Transverse colon (tissue), 4 donors: ENCODE measurements around the gene PCBP3. TPM values are rescaled to one million over a fixed set of nuclear protein-coding genes. Genes with fewer than 3 reads are reported as not detected.
A peak's percentile ranks its signal among the peaks of the same experiment; 100 is the strongest.

Experiments
- DNase-seq: peaks from one replicate; pipeline ENCODE4 v3.0.0-alpha.2; 2019
- H3K27ac ChIP-seq, 4 donors: fragments of 200-600 bp; sonication (generic); 2 replicates each; pipeline ENCODE4 v1.5.1; 2016 to 2018; ENCODE audit warnings: inconsistent platforms in 4 of 4
- H3K27me3 ChIP-seq: fragments of 200-600 bp; sonication (generic); 2 replicates; pipeline ENCODE4 v1.5.1; 2017; ENCODE audit warnings: inconsistent platforms
- H3K36me3 ChIP-seq, 4 donors: fragments of 200-600 bp; sonication (generic); 2 replicates each; pipeline ENCODE4 v1.5.1; 2017 to 2019; ENCODE audit warnings: inconsistent platforms in 4 of 4
- H3K4me1 ChIP-seq, 4 donors: fragments of 200-600 bp; sonication (generic); 2 replicates each; pipeline ENCODE4 v1.5.1; 2017 to 2020; ENCODE audit warnings: inconsistent platforms in 4 of 4
- H3K4me3 ChIP-seq, 4 donors: fragments of 200-600 bp; sonication (generic); 1 replicate in 1 of 4; 2 replicates in 3 of 4; pipeline versions ENCODE4 v1.5.1 to v1.6.1; 2017 to 2019; ENCODE audit warnings: inconsistent platforms in 4 of 4
- H3K9me3 ChIP-seq, 2 donors: fragments of 200-600 bp; sonication (generic); 2 replicates each; pipeline ENCODE4 v1.5.1; 2017 to 2019; ENCODE audit warnings: inconsistent platforms in 2 of 2
- EP300 ChIP-seq: sonication (generic); formaldehyde crosslinking; IDR thresholded peaks from one replicate; pipeline ENCODE4 v1.6.1; 2017; ENCODE audit warnings: antibody characterized with exemption, low read depth
- POLR2A ChIP-seq: fragments of 450-650 bp; IDR thresholded peaks from one replicate; pipeline ENCODE4 v1.6.1; 2016; ENCODE audit warnings: antibody characterized with exemption, mild to moderate bottlenecking, moderate library complexity
- POLR2AphosphoS5 ChIP-seq, 3 donors: sonication (generic); formaldehyde crosslinking; IDR thresholded peaks; one replicate each; pipeline ENCODE4 v1.6.1; 2016; ENCODE audit warnings: antibody characterized with exemption in 3 of 3
- WGBS, 2 donors: methylation state at CpG; one replicate each; pipeline ENCODE4 v1.1.5; 2018; ENCODE audit warnings: low coverage in 1 of 2; 5-methylcytosine and 5-hydroxymethylcytosine counted together
- in situ Hi-C, 4 donors: fragments of 200-750 bp; cut with MboI; loops; one replicate each; pipeline versions ENCODE4 v1.15.0 to v1.15.1; 2017; ENCODE audit warnings: low sequenced_read_pairs in 3 of 4, low pct_ligation_motif_present in 1 of 4, low pct_unique_long_range_greater_than_20kb in 1 of 4
- intact Hi-C: fragments of 100-400 bp; cut with DNase I; formaldehyde crosslinking; loops from one replicate; pipeline ENCODE4 v1.15.1; 2023; ENCODE audit warnings: low total_unique reads
- total RNA-seq, 4 donors: library from RNA; depleted of rRNA; stranded (reverse); fragments of >200 nt; gene quantifications; one replicate each; pipeline ENCODE4 v1.1.0, GENCODE V29; 2016
- TF ChIP-seq, protein P1 (sequence below), 5 experiments: fragments of 200-600 bp in 3 of 5; fragments of 450-650 bp in 2 of 5; sonication (generic) in 3 of 5; IDR thresholded peaks; 1 replicate in 2 of 5; 2 replicates in 3 of 5; pipeline ENCODE4 v1.5.1; 2016 to 2017; ENCODE audit warnings: antibody characterized with exemption in 5 of 5, inconsistent platforms in 3 of 5, mild to moderate bottlenecking in 2 of 5, moderate library complexity in 1 of 5

PCBP3 gene
- total RNA-seq, 4 donors from 2014 or later, result 0.80 to 7.8 (median 5.3) TPM

- Histone ChIP-seq H3K36me3 (no peaks in the 10 kb centered on the region), H3K27me3 (no peaks in the 10 kb centered on the region), H3K9me3 (no peaks in the 10 kb centered on the region), H3K27ac (no peak overlapping the region), H3K4me1 (peaks cover 0 to 5% (median 0%) of the 10 kb centered on the region in 4 donors), H3K4me3 (no peak overlapping the region)
- intact Hi-C loops, result no loop called here
- in situ Hi-C loops, result no loop called here
- TF ChIP-seq POLR2A, result no peak
- no peak for TF ChIP-seq POLR2AphosphoS5 (IDR thresholded peaks at IDR 0.05)
- TF ChIP-seq EP300, result no peak
- TF ChIP-seq, protein P1, sequence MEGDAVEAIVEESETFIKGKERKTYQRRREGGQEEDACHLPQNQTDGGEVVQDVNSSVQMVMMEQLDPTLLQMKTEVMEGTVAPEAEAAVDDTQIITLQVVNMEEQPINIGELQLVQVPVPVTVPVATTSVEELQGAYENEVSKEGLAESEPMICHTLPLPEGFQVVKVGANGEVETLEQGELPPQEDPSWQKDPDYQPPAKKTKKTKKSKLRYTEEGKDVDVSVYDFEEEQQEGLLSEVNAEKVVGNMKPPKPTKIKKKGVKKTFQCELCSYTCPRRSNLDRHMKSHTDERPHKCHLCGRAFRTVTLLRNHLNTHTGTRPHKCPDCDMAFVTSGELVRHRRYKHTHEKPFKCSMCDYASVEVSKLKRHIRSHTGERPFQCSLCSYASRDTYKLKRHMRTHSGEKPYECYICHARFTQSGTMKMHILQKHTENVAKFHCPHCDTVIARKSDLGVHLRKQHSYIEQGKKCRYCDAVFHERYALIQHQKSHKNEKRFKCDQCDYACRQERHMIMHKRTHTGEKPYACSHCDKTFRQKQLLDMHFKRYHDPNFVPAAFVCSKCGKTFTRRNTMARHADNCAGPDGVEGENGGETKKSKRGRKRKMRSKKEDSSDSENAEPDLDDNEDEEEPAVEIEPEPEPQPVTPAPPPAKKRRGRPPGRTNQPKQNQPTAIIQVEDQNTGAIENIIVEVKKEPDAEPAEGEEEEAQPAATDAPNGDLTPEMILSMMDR (IDR thresholded peaks at IDR 0.05), result no peak
- no peak for DNase-seq
- WGBS, 2 donors, result 72% methylated on average over 6 of the region's 6 CpGs; no CpG with 5 or more reads in 1 of the 2 donors
Observed at GRCh38 chr21:45877171-45877438, 233.6 kb downstream of the PCBP3 start.

- DNase-seq, result no peak
- no peaks in the 10 kb centered on the region for H3K27me3 ChIP-seq
- in situ Hi-C loops (no loop called here), intact Hi-C loops (no loop called here)
- H3K9me3 ChIP-seq, result no peaks in the 10 kb centered on the region
- peaks cover 0 to 5% (median 2%) of the 10 kb centered on the region in 4 donors for H3K4me1 ChIP-seq
- no peak overlapping the region for H3K4me3 ChIP-seq
- no peak for TF ChIP-seq POLR2AphosphoS5 (IDR thresholded peaks at IDR 0.05)
- TF ChIP-seq EP300, result no peak
- TF ChIP-seq, protein P1 (IDR thresholded peaks at IDR 0.05), result no peak
- no peak for TF ChIP-seq POLR2A
- WGBS, 2 donors, result 60 to 64% methylated on average over 2 to 9 of the region's 9 CpGs
- no peak overlapping the region for H3K27ac ChIP-seq
- H3K36me3 ChIP-seq, result no peaks in the 10 kb centered on the region
Observed at GRCh38 chr21:45877821-45878469, 234.4 kb downstream of the PCBP3 start.

GRCh38 chr21:45880097-45881068 is 236.9 kb downstream of the PCBP3 start:
- Histone ChIP-seq H3K4me1 (peaks cover 0 to 4% (median 0%) of the 10 kb centered on the region in 4 donors), H3K9me3 (no peaks in the 10 kb centered on the region), H3K27ac (no peak overlapping the region), H3K36me3 (no peaks in the 10 kb centered on the region), H3K4me3 (no peak overlapping the region), H3K27me3 (no peaks in the 10 kb centered on the region)
- peak; percentile 64 for DNase-seq
- intact Hi-C loops, result no loop called here
- 55 to 82% methylated on average over 5 to 29 of the region's 29 CpGs for WGBS, 2 donors
- TF ChIP-seq, protein P1 (IDR thresholded peaks at IDR 0.05), result peak; percentile 46 to 60 (median 56)
- no peak for TF ChIP-seq EP300
- in situ Hi-C loops, result no loop called here

- 66 to 71% methylated on average over 8 of the region's 8 CpGs for WGBS, 2 donors
- in situ Hi-C loops (no loop called here), intact Hi-C loops (no loop called here)
Observed at GRCh38 chr21:45882645-45883044, 239.1 kb downstream of the PCBP3 start.

More at GRCh38 chr21:45882645-45883044, 239.1 kb downstream of the PCBP3 start:
- Histone ChIP-seq H3K4me1 (peaks cover 0 to 13% (median 5%) of the 10 kb centered on the region in 4 donors), H3K4me3 (no peak overlapping the region), H3K27ac (no peak overlapping the region), H3K27me3 (no peaks in the 10 kb centered on the region), H3K36me3 (no peaks in the 10 kb centered on the region), H3K9me3 (no peaks in the 10 kb centered on the region)
- DNase-seq, result no peak
- TF ChIP-seq EP300, result no peak
- no peak for TF ChIP-seq POLR2AphosphoS5 (IDR thresholded peaks at IDR 0.05)
- TF ChIP-seq, protein P1 (IDR thresholded peaks at IDR 0.05), result no peak
- TF ChIP-seq POLR2A, result no peak
